Nephron (organoid): Measurements from ENCODE around the gene REV1.
"Not testable (repeated sequence)": the region's sequence is repeated elsewhere in the genome, so short reads cannot be mapped to it uniquely, and the experiment has no call there.

Experiments used
- H3K27ac Mint-ChIP-seq, 3 experiments: 2 replicates each; pipeline ENCODE4 v1.8.0; 2020; ENCODE audit warnings: mixed read lengths in 3 of 3, mild to moderate bottlenecking in 2 of 3, moderate library complexity in 1 of 3
- H3K27me3 Mint-ChIP-seq: 2 replicates; pipeline ENCODE4 v1.8.0; 2021; ENCODE audit warnings: low read depth, mild to moderate bottlenecking, moderate library complexity, mixed read lengths
- H3K36me3 Mint-ChIP-seq: 2 replicates; pipeline ENCODE4 v1.8.0; 2020; ENCODE audit warnings: low read depth, mixed read lengths
- H3K4me1 Mint-ChIP-seq: 2 replicates; pipeline ENCODE4 v1.8.0; 2020; ENCODE audit warnings: mixed read lengths
- H3K4me3 Mint-ChIP-seq, 3 experiments: 2 replicates each; pipeline ENCODE4 v1.8.0; 2020; ENCODE audit warnings: mild to moderate bottlenecking in 3 of 3, mixed read lengths in 3 of 3, moderate library complexity in 2 of 3
- H3K9me3 Mint-ChIP-seq: 2 replicates; pipeline ENCODE4 v1.8.0; 2020; ENCODE audit warnings: mixed read lengths
- CTCF ChIP-seq, 3 experiments: fragments of 200-600 bp; sonication (generic); IDR thresholded peaks; one replicate each; pipeline ENCODE4 v1.5.0; 2021; ENCODE audit warnings: antibody characterized with exemption in 3 of 3; ENCODE audit not compliant: unreplicated experiment in 3 of 3

REV1 gene

GRCh38 chr2:99470957-99471356 is 18.9 kb downstream of the REV1 start:
- peaks cover 39% of the 10 kb centered on the region for H3K36me3 Mint-ChIP-seq
- H3K9me3 Mint-ChIP-seq, result peaks cover 2% of the 10 kb centered on the region
- H3K27ac Mint-ChIP-seq, result no peak overlapping the region
- no peak for TF ChIP-seq CTCF (IDR thresholded peaks at IDR 0.05; ENCODE audit: unreplicated experiment in 3 of 3)
- H3K4me1 Mint-ChIP-seq, result peaks cover 30% of the 10 kb centered on the region
- no peaks in the 10 kb centered on the region for H3K27me3 Mint-ChIP-seq
- H3K4me3 Mint-ChIP-seq, result no peak overlapping the region

- H3K36me3 Mint-ChIP-seq, result peaks cover 43% of the 10 kb centered on the region
- H3K4me1 Mint-ChIP-seq, result peaks cover 30% of the 10 kb centered on the region
- H3K4me3 Mint-ChIP-seq, H3K9me3 Mint-ChIP-seq, H3K27me3 Mint-ChIP-seq, H3K27ac Mint-ChIP-seq: not testable (repeated sequence)
These were observed 19.4 kb downstream of the REV1 start for GRCh38 chr2:99470459-99470858.

- Mint-ChIP-seq H3K36me3 (peaks cover 49% of the 10 kb centered on the region), H3K27me3 (no peaks in the 10 kb centered on the region), H3K4me1 (peaks cover 21% of the 10 kb centered on the region), H3K9me3 (peaks cover 2% of the 10 kb centered on the region), H3K4me3 (no peak overlapping the region), H3K27ac (peak overlapping the region in 1 of 3 experiments; percentile 70)
- no peak for TF ChIP-seq CTCF (IDR thresholded peaks at IDR 0.05; ENCODE audit: unreplicated experiment in 3 of 3)
These were observed 20.4 kb downstream of the REV1 start for GRCh38 chr2:99469394-99469793.

GRCh38 chr2:99468155-99468554 is 21.7 kb downstream of the REV1 start:
- Mint-ChIP-seq H3K4me1 (peaks cover 14% of the 10 kb centered on the region), H3K27ac (peak overlapping the region; percentile 44 to 70 (median 47)), H3K4me3 (no peak overlapping the region), H3K9me3 (peaks cover 2% of the 10 kb centered on the region), H3K27me3 (no peaks in the 10 kb centered on the region), H3K36me3 (peaks cover 57% of the 10 kb centered on the region)
- TF ChIP-seq CTCF (IDR thresholded peaks at IDR 0.05; ENCODE audit: unreplicated experiment in 3 of 3), result no peak

GRCh38 chr2:99467390-99467789 is 22.4 kb downstream of the REV1 start:
- H3K36me3 Mint-ChIP-seq, result peaks cover 61% of the 10 kb centered on the region

GRCh38 chr2:99461828-99462483 is 27.9 kb downstream of the REV1 start:
- peaks cover 9% of the 10 kb centered on the region for H3K9me3 Mint-ChIP-seq
- H3K27me3 Mint-ChIP-seq, result no peaks in the 10 kb centered on the region
- no peak for TF ChIP-seq CTCF (IDR thresholded peaks at IDR 0.05; ENCODE audit: unreplicated experiment in 3 of 3)

More at GRCh38 chr2:99467390-99467789, 22.4 kb downstream of the REV1 start:
- no peak for TF ChIP-seq CTCF (IDR thresholded peaks at IDR 0.05; ENCODE audit: unreplicated experiment in 3 of 3)
- Mint-ChIP-seq H3K9me3 (peaks cover 2% of the 10 kb centered on the region), H3K27me3 (no peaks in the 10 kb centered on the region), H3K4me3 (no peak overlapping the region), H3K27ac (peak overlapping the region in 2 of 3 experiments; percentile 49 to 83), H3K4me1 (peaks cover 14% of the 10 kb centered on the region)

More at GRCh38 chr2:99461828-99462483, 27.9 kb downstream of the REV1 start:
- H3K27ac Mint-ChIP-seq, result no peak overlapping the region
- H3K4me1 Mint-ChIP-seq, result no peaks in the 10 kb centered on the region
- H3K4me3 Mint-ChIP-seq, result no peak overlapping the region
- peaks cover 72% of the 10 kb centered on the region for H3K36me3 Mint-ChIP-seq
